HepG2 (cell line): ENCODE measurements around the gene USP24. TPM values are rescaled to one million over a fixed set of nuclear protein-coding genes. Genes with fewer than 3 reads are reported as not detected.
A peak's percentile ranks its signal among the peaks of the same experiment; 100 is the strongest.

Experiments used
- ARNTL ChIP-seq: sonication (generic); formaldehyde crosslinking; IDR thresholded peaks from 2 replicates; pipeline ENCODE4 v1.4.0; 2020; ENCODE audit warnings: mild to moderate bottlenecking, missing genetic modification reagents
- FOXM1 ChIP-seq: sonication (generic); formaldehyde crosslinking; IDR thresholded peaks from 2 replicates; pipeline ENCODE4 v1.5.0; 2020; ENCODE audit warnings: missing genetic modification reagents
- GFI1 ChIP-seq: sonication (generic); formaldehyde crosslinking; IDR thresholded peaks from 2 replicates; pipeline ENCODE4 v1.5.0; 2020; ENCODE audit warnings: missing genetic modification reagents, mild to moderate bottlenecking, borderline replicate concordance
- GZF1 ChIP-seq: sonication (generic); formaldehyde crosslinking; IDR thresholded peaks from 2 replicates; pipeline ENCODE4 v1.5.1; 2020; ENCODE audit warnings: mild to moderate bottlenecking, missing genetic modification reagents
- HOXA7 ChIP-seq: sonication (generic); formaldehyde crosslinking; IDR thresholded peaks from 2 replicates; pipeline ENCODE4 v1.8.1; 2022; ENCODE audit warnings: mild to moderate bottlenecking, missing genetic modification reagents, moderate library complexity
- IRX3 ChIP-seq: sonication (generic); formaldehyde crosslinking; IDR thresholded peaks from 2 replicates; pipeline ENCODE4 v1.8.1; 2023; ENCODE audit warnings: mild to moderate bottlenecking, low read depth, missing genetic modification reagents, borderline replicate concordance
- MTF2 ChIP-seq: sonication (generic); formaldehyde crosslinking; IDR thresholded peaks from 2 replicates; pipeline ENCODE4 v1.5.0; 2020; ENCODE audit warnings: missing genetic modification reagents, borderline replicate concordance
- NCOA5 ChIP-seq: sonication (generic); formaldehyde crosslinking; IDR thresholded peaks from 2 replicates; pipeline ENCODE4 v1.4.0; 2020; ENCODE audit warnings: missing genetic modification reagents
- NR1H2 ChIP-seq: sonication (generic); formaldehyde crosslinking; IDR thresholded peaks from 2 replicates; pipeline ENCODE4 v1.8.1; 2022; ENCODE audit warnings: low read depth, missing genetic modification reagents, borderline replicate concordance
- NR2C2 ChIP-seq: sonication (generic); formaldehyde crosslinking; IDR thresholded peaks from 2 replicates; pipeline ENCODE4 v1.4.0; 2020; ENCODE audit warnings: missing genetic modification reagents, mild to moderate bottlenecking, moderate library complexity, borderline replicate concordance
- NR2F6 ChIP-seq, 2 experiments: IDR thresholded peaks; 2 replicates each; pipeline ENCODE4 v1.6.1; 2016; ENCODE audit warnings: antibody characterized with exemption in 1 of 2, mild to moderate bottlenecking in 1 of 2
- PHF8 ChIP-seq: sonication (generic); formaldehyde crosslinking; IDR thresholded peaks from 2 replicates; pipeline ENCODE4 v1.5.0; 2020; ENCODE audit warnings: missing genetic modification reagents
- SAFB2 ChIP-seq: sonication (generic); formaldehyde crosslinking; IDR thresholded peaks from 2 replicates; pipeline ENCODE4 v1.5.1; 2020; ENCODE audit warnings: missing genetic modification reagents, low read depth, mild to moderate bottlenecking, borderline replicate concordance
- TBX2 ChIP-seq: sonication (generic); formaldehyde crosslinking; IDR thresholded peaks from 2 replicates; pipeline ENCODE4 v1.5.0; 2020; ENCODE audit warnings: missing genetic modification reagents, mild to moderate bottlenecking, borderline replicate concordance
- TCF12 ChIP-seq, 2 experiments: fragments of 450-650 bp in 1 of 2; sonication (generic) in 1 of 2; formaldehyde crosslinking in 1 of 2; IDR thresholded peaks; 2 replicates each; pipeline versions ENCODE4 v1.6.1 to v1.8.0; 2017 to 2022; ENCODE audit warnings: antibody characterized with exemption in 1 of 2, mild to moderate bottlenecking in 1 of 2, missing genetic modification reagents in 1 of 2, moderate library complexity in 1 of 2
- ZNF317 ChIP-seq: sonication (generic); formaldehyde crosslinking; IDR thresholded peaks from 2 replicates; pipeline ENCODE4 v1.5.0; 2020; ENCODE audit warnings: mild to moderate bottlenecking, missing genetic modification reagents
- ZNF431 ChIP-seq: sonication (generic); formaldehyde crosslinking; IDR thresholded peaks from 2 replicates; pipeline ENCODE4 v1.9.0; 2022; ENCODE audit warnings: missing genetic modification reagents, low read depth, mild to moderate bottlenecking, borderline replicate concordance
- ZNF761 ChIP-seq: sonication (generic); formaldehyde crosslinking; conservative IDR thresholded peaks from 2 replicates; pipeline ENCODE4 v1.4.0; 2020; ENCODE audit warnings: mild to moderate bottlenecking, missing genetic modification reagents
- ZNF782 ChIP-seq: sonication (generic); formaldehyde crosslinking; IDR thresholded peaks from 2 replicates; pipeline ENCODE4 v1.4.0; 2020; ENCODE audit warnings: missing genetic modification reagents, mild to moderate bottlenecking, borderline replicate concordance
- ZNF792 ChIP-seq: IDR thresholded peaks from 2 replicates; pipeline ENCODE4 v1.6.1; 2016
- polyA plus RNA-seq, 8 experiments: library from polyadenylated mRNA; depleted of rRNA in 3 of 8; stranded (reverse) in 7 of 8; unstranded in 1 of 8; fragments of >200 nt; fragmentation: Illumina TruSeq in 4 of 8; extraction: Trizol in 4 of 8; gene quantifications; 2 replicates each; pipeline versions ENCODE4 v1.2.1 to v1.2.3, GENCODE V29; 2011 to 2016; ENCODE audit warnings: low read depth in 4 of 8, missing spikeins in 1 of 8, mixed read lengths in 1 of 8; ENCODE audit not compliant: insufficient read depth in 1 of 8
- total RNA-seq, 5 experiments: library from RNA; depleted of rRNA; stranded (reverse); fragments of >200 nt; fragmentation: Illumina TruSeq; extraction: Trizol; gene quantifications; 2 replicates each; pipeline ENCODE4 v1.2.3, GENCODE V29; 2016; ENCODE audit warnings: low read depth in 1 of 5
- TF ChIP-seq, protein P1 (sequence below): sonication (generic); formaldehyde crosslinking; IDR thresholded peaks from 2 replicates; pipeline ENCODE4 v1.8.0; 2022; ENCODE audit warnings: missing genetic modification reagents, low read depth, mild to moderate bottlenecking, borderline replicate concordance
- TF ChIP-seq, protein P2 (sequence below): sonication (generic); formaldehyde crosslinking; IDR thresholded peaks from 2 replicates; pipeline ENCODE4 v1.4.0; 2020; ENCODE audit warnings: missing genetic modification reagents, borderline replicate concordance
- TF ChIP-seq, protein P3 (sequence below): IDR thresholded peaks from 2 replicates; pipeline ENCODE4 v1.6.1; 2012; ENCODE audit warnings: low read depth, low read length, improper control_type of control experiment
- TF ChIP-seq, protein P4 (sequence below): sonication (generic); formaldehyde crosslinking; IDR thresholded peaks from 2 replicates; pipeline ENCODE4 v1.5.0; 2020; ENCODE audit warnings: missing genetic modification reagents

Gene USP24
- total and polyA plus RNA-seq, 2 of the 13 experiments (the other 11 are each of a cell fraction or from before 2014, with no cell fraction given), result 18.8 to 47.6 TPM

DNA sequence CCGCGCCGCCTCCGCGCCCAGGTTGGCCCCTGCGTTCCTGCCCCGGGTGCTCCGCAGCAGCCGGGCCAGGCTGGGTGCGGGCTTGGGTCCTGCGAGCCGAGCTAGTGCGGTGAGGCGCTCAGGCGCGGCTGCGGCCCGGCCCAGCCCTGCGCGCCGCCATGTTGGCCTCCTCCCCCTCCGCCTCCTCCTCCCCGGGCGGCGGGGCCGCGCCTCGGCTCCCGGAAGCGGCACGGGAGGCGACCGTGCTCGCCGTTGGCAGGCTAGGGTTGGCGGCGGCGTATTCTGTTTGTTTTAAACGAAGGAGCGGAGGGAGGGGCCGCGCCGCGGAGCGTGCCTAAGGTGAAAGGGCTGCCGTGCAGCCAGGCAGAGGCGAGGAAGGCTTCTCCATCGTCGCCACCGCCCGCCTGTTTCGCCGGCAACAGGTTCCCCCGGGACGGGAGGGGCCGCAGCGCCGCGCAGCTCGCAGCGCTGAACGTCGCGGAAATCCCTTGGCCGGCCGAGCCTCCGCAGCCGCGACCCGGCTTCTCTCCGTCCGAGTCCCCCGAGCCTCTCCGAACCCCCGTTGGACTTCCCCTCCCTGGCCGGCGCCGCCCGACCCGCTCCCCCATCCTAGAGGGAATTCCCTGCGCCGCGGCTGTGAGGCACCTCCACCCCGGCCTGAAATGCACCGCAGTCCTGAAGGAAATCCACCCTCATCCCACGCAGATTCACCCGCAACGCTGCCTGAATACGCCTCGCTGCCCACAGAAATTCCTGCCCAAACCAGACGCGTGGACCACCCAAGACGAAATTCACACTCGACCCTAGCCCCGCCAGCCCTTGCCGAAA lies at the start of gene USP24 (continued):
- peak; percentile 71; the same call in 1 of the 2 replicates for TF ChIP-seq SAFB2
- no peak for TF ChIP-seq ARNTL (CRISPR knock-in tag)
- TF ChIP-seq, protein P1, sequence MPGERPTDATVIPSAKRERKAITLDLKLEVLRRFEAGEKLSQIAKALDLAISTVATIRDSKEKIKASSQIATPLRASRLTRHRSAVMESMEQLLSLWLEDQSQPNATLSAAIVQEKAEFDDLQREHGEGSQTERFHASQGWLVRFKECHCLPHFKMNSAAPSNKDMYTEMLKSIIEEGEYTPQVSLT (CRISPR knock-in tag), result no peak
- no peak for TF ChIP-seq FOXM1 (CRISPR knock-in tag)
- no peak for TF ChIP-seq TCF12 (IDR thresholded peaks at IDR 0.05)
- no peak; the same call in 1 of the 2 replicates for TF ChIP-seq TCF12 (CRISPR knock-in tag; IDR thresholded peaks at IDR 0.05)
- no peak for TF ChIP-seq IRX3
- TF ChIP-seq NR2C2 (CRISPR knock-in tag), result peak; percentile 54; the same call in 1 of the 2 replicates
- TF ChIP-seq TBX2 (CRISPR knock-in tag), result peak; percentile 57
- no peak for TF ChIP-seq HOXA7 (CRISPR knock-in tag)
- TF ChIP-seq ZNF761, result 0 out of 2 replicates have a peak, but pooled peaks have one; percentile 63
- no peak for TF ChIP-seq NR2F6 (IDR thresholded peaks at IDR 0.05)
- no peak for TF ChIP-seq NR2F6 (CRISPR knock-in tag; IDR thresholded peaks at IDR 0.05)
- peak; percentile 74 for TF ChIP-seq PHF8 (CRISPR knock-in tag)
- 0 out of 2 replicates have a peak, but pooled peaks have one; percentile 26 for TF ChIP-seq ZNF317
- no peak for TF ChIP-seq GZF1 (CRISPR knock-in tag)
- TF ChIP-seq NR1H2, result no peak
- TF ChIP-seq ZNF782 (CRISPR knock-in tag), result no peak; the same call in none of the 2 replicates
- peak; percentile 44; the same call in 1 of the 2 replicates for TF ChIP-seq ZNF431 (CRISPR knock-in tag)
- peak; percentile 65 for TF ChIP-seq ZNF792 (CRISPR knock-in tag)
- TF ChIP-seq, protein P2, sequence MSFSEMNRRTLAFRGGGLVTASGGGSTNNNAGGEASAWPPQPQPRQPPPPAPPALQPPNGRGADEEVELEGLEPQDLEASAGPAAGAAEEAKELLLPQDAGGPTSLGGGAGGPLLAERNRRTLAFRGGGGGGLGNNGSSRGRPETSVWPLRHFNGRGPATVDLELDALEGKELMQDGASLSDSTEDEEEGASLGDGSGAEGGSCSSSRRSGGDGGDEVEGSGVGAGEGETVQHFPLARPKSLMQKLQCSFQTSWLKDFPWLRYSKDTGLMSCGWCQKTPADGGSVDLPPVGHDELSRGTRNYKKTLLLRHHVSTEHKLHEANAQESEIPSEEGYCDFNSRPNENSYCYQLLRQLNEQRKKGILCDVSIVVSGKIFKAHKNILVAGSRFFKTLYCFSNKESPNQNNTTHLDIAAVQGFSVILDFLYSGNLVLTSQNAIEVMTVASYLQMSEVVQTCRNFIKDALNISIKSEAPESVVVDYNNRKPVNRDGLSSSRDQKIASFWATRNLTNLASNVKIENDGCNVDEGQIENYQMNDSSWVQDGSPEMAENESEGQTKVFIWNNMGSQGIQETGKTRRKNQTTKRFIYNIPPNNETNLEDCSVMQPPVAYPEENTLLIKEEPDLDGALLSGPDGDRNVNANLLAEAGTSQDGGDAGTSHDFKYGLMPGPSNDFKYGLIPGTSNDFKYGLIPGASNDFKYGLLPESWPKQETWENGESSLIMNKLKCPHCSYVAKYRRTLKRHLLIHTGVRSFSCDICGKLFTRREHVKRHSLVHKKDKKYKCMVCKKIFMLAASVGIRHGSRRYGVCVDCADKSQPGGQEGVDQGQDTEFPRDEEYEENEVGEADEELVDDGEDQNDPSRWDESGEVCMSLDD (CRISPR knock-in tag), result 0 out of 2 replicates have a peak, but pooled peaks have one; percentile 7
- no peak for TF ChIP-seq MTF2 (CRISPR knock-in tag)
- TF ChIP-seq, protein P3, sequence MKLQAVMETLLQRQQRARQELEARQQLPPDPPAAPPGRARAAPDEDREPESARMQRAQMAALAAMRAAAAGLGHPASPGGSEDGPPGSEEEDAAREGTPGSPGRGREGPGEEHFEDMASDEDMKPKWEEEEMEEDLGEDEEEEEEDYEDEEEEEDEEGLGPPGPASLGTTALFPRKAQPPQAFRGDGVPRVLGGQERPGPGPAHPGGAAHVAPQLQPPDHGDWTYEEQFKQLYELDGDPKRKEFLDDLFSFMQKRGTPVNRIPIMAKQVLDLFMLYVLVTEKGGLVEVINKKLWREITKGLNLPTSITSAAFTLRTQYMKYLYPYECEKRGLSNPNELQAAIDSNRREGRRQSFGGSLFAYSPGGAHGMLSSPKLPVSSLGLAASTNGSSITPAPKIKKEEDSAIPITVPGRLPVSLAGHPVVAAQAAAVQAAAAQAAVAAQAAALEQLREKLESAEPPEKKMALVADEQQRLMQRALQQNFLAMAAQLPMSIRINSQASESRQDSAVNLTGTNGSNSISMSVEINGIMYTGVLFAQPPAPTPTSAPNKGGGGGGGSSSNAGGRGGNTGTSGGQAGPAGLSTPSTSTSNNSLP, result no peak
- no peak for TF ChIP-seq GFI1
- TF ChIP-seq, protein P4, sequence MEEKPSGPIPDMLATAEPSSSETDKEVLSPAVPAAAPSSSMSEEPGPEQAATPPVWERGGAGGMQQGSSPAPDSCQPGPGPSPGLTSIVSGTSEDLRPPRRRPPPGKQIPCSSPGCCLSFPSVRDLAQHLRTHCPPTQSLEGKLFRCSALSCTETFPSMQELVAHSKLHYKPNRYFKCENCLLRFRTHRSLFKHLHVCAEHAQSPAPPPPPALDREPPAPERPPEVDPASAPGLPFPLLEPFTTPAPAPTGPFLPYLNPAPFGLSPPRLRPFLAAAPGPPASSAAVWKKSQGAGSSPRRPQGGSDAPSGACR (CRISPR knock-in tag), result no peak
- TF ChIP-seq NCOA5 (CRISPR knock-in tag), result no peak
